CD14-positive monocyte (primary cell): ENCODE measurements around the gene PLEKHG2. TPM values are rescaled to one million over a fixed set of nuclear protein-coding genes. Genes with fewer than 3 reads are reported as not detected.
A peak's percentile ranks its signal among the peaks of the same experiment; 100 is the strongest.

ENCODE experiments used
- DNase-seq, 3 donors: peaks; one replicate each; pipeline ENCODE4 v3.0.0-alpha.2; 2011 to 2022
- H2AFZ ChIP-seq: 2 replicates; pipeline ENCODE4 v1.6.0; 2012; ENCODE audit warnings: mild to moderate bottlenecking, low read depth, low read length, inconsistent platforms; ENCODE audit not compliant: insufficient read depth, poor library complexity, severe bottlenecking
- H3K27ac ChIP-seq, 2 donors: 1 replicate in 1 of 2; 2 replicates in 1 of 2; pipeline ENCODE4 v1.5.1; 2012 to 2013; ENCODE audit warnings: low read length in 2 of 2, control low read depth in 1 of 2, inconsistent platforms in 1 of 2, low read depth in 1 of 2, mild to moderate bottlenecking in 1 of 2
- H3K27me3 ChIP-seq, 2 donors: one replicate each; pipeline versions ENCODE4 v1.6.0 to v1.6.1; 2011 to 2013; ENCODE audit warnings: low read length in 2 of 2; ENCODE audit not compliant: control insufficient read depth in 2 of 2, insufficient read depth in 2 of 2
- H3K36me3 ChIP-seq, 2 donors: replicated peaks in 1 of 2; 1 replicate in 1 of 2; 2 replicates in 1 of 2; pipeline versions ENCODE4 v1.5.1 to v1.6.1; 2012 to 2013; ENCODE audit warnings: low read length in 2 of 2, control low read depth in 1 of 2, inconsistent platforms in 1 of 2, mild to moderate bottlenecking in 1 of 2; ENCODE audit not compliant: insufficient read depth in 2 of 2, control insufficient read depth in 1 of 2
- H3K4me1 ChIP-seq, 2 donors: 1 replicate in 1 of 2; 2 replicates in 1 of 2; pipeline versions ENCODE4 v1.5.1 to v1.6.1; 2012 to 2013; ENCODE audit warnings: low read length in 2 of 2, control low read depth in 1 of 2, inconsistent platforms in 1 of 2, mild to moderate bottlenecking in 1 of 2, moderate library complexity in 1 of 2; ENCODE audit not compliant: insufficient read depth in 2 of 2, control insufficient read depth in 1 of 2
- H3K4me2 ChIP-seq: replicated peaks from 2 replicates; pipeline ENCODE3; 2012; ENCODE audit warnings: low read length, moderate library complexity, mild to moderate bottlenecking; ENCODE audit not compliant: poor library complexity, severe bottlenecking; ENCODE audit errors: extremely low read depth
- H3K4me3 ChIP-seq, 3 experiments: fragments of 200-600 bp in 1 of 3; sonication (generic) in 1 of 3; replicated peaks in 1 of 3; 1 replicate in 2 of 3; 2 replicates in 1 of 3; pipeline ENCODE4 v1.5.1; 2011 to 2013; ENCODE audit warnings: low read length in 3 of 3, mild to moderate bottlenecking in 3 of 3, control low read depth in 2 of 3, low read depth in 2 of 3, inconsistent platforms in 1 of 3, moderate library complexity in 1 of 3
- H3K79me2 ChIP-seq: 2 replicates; pipeline ENCODE4 v1.6.0; 2012; ENCODE audit warnings: mild to moderate bottlenecking, control low read depth, inconsistent platforms, low read length, moderate library complexity; ENCODE audit not compliant: insufficient read depth
- H3K9ac ChIP-seq: 2 replicates; pipeline ENCODE4 v1.6.0; 2017; ENCODE audit warnings: low read length, mild to moderate bottlenecking; ENCODE audit not compliant: insufficient read depth, poor library complexity, severe bottlenecking
- H3K9me3 ChIP-seq, 2 donors: replicated peaks in 1 of 2; 1 replicate in 1 of 2; 2 replicates in 1 of 2; pipeline versions ENCODE4 v1.5.1 to v1.6.1; 2012 to 2013; ENCODE audit warnings: low read length in 2 of 2, control low read depth in 1 of 2; ENCODE audit not compliant: control insufficient read depth in 1 of 2, insufficient read depth in 1 of 2
- H4K20me1 ChIP-seq: 2 replicates; pipeline ENCODE4 v1.6.0; 2012; ENCODE audit warnings: mild to moderate bottlenecking, low read length, control low read depth, moderate library complexity; ENCODE audit not compliant: insufficient read depth
- H3K27ac Mint-ChIP-seq, 7 donors: one replicate each; pipeline ENCODE4 v1.8.0; 2020; ENCODE audit warnings: mild to moderate bottlenecking in 7 of 7, mixed read lengths in 7 of 7, moderate library complexity in 6 of 7, inconsistent platforms in 2 of 7
- H3K27me3 Mint-ChIP-seq, 3 donors: one replicate each; pipeline ENCODE4 v1.8.0; 2021 to 2022; ENCODE audit warnings: low read depth in 3 of 3, mild to moderate bottlenecking in 3 of 3, mixed read lengths in 3 of 3, moderate library complexity in 3 of 3, inconsistent platforms in 1 of 3
- H3K36me3 Mint-ChIP-seq, 2 donors: one replicate each; pipeline ENCODE4 v1.8.0; 2020; ENCODE audit warnings: mixed read lengths in 2 of 2, inconsistent platforms in 1 of 2, mild to moderate bottlenecking in 1 of 2
- H3K4me1 Mint-ChIP-seq: one replicate; pipeline ENCODE4 v1.8.0; 2020; ENCODE audit warnings: mild to moderate bottlenecking, mixed read lengths
- H3K4me3 Mint-ChIP-seq, 2 donors: one replicate each; pipeline ENCODE4 v1.8.0; 2020; ENCODE audit warnings: mild to moderate bottlenecking in 2 of 2, mixed read lengths in 2 of 2, moderate library complexity in 1 of 2
- H3K9me3 Mint-ChIP-seq, 7 donors: one replicate each; pipeline ENCODE4 v1.8.0; 2020 to 2022; ENCODE audit warnings: mixed read lengths in 7 of 7, mild to moderate bottlenecking in 6 of 7, moderate library complexity in 6 of 7, inconsistent platforms in 2 of 7
- CTCF ChIP-seq: fragments of 200-600 bp; IDR thresholded peaks from one replicate; pipeline ENCODE4 v1.8.0; 2022; ENCODE audit warnings: antibody characterized with exemption, mild to moderate bottlenecking
- WGBS: methylation state at CpG from one replicate; pipeline ENCODE4 v1.1.5; 2013; ENCODE audit warnings: missing lambda C conversion rate; ENCODE audit not compliant: insufficient coverage; 5-methylcytosine and 5-hydroxymethylcytosine counted together
- intact Hi-C, 2 donors: fragments of 100-400 bp; cut with micrococcal nuclease; formaldehyde crosslinking; loops; one replicate each; pipeline versions ENCODE4 v1.15.0 to v1.15.1; 2023
- polyA plus RNA-seq, 3 donors: library from polyadenylated mRNA; depleted of rRNA in 1 of 3; unstranded in 2 of 3; stranded (reverse) in 1 of 3; fragments of 300-500 nt in 2 of 3; fragments of >200 nt in 1 of 3; fragmentation: Illumina TruSeq in 2 of 3; gene quantifications; 1 replicate in 2 of 3; 2 replicates in 1 of 3; pipeline ENCODE4 v1.2.3, GENCODE V29; 2012 to 2021

PLEKHG2 gene
- polyA plus RNA-seq, 3 donors, result 0.73 to 202 (median 1.2) TPM

- Mint-ChIP-seq H3K4me1 (peaks cover 63% of the 10 kb centered on the region), H3K27me3 (peaks cover 0 to 3% (median 2%) of the 10 kb centered on the region in 3 donors), H3K4me3 (peak overlapping the region; percentile 71 to 92), H3K36me3 (peaks cover 11 to 34% of the 10 kb centered on the region in 2 donors), H3K27ac (peak overlapping the region; percentile 98 to 100 (median 100)), H3K9me3 (peaks cover 0 to 4% (median 0%) of the 10 kb centered on the region in 7 donors)
- peaks cover 80% of the 10 kb centered on the region for H3K79me2 ChIP-seq
- 53% methylated on average over 4 of the region's 4 CpGs for WGBS
- H4K20me1 ChIP-seq, result peaks cover 2% of the 10 kb centered on the region
- peak overlapping the region; percentile 75 for H3K4me2 ChIP-seq
- H2AFZ ChIP-seq, result no peak overlapping the region
- peak overlapping the region; percentile 100 for H3K9ac ChIP-seq
- peak overlapping the region in 1 of 3 experiments; percentile 96 for H3K4me3 ChIP-seq
- H3K27ac ChIP-seq, result peak overlapping the region; percentile 98 to 99
- intact Hi-C loops, result loop anchor here in 1 of 2 donors (5.0 kb wide), 1 partner anchor 719 kb away; no protein-coding TSS in a partner anchor
- no peak for TF ChIP-seq CTCF
- H3K4me1 ChIP-seq, result peaks cover 85% of the 10 kb centered on the region in 2 donors
- peak in 1 of 3 donors; percentile 16 for DNase-seq
- no peaks in the 10 kb centered on the region for H3K9me3 ChIP-seq
- peaks cover 0 to 5% of the 10 kb centered on the region in 2 donors for H3K36me3 ChIP-seq
- no peaks in the 10 kb centered on the region for H3K27me3 ChIP-seq
Measured at GRCh38 chr19:39401070-39401548, 11.4 kb upstream of the PLEKHG2 start.

GRCh38 chr19:39401549-39402345, 10.7 kb upstream of the PLEKHG2 start:
- Mint-ChIP-seq H3K4me1 (peaks cover 65% of the 10 kb centered on the region), H3K4me3 (peak overlapping the region; percentile 71 to 92)
- peak overlapping the region; percentile 100 for H3K9ac ChIP-seq

More at GRCh38 chr19:39401549-39402345, 10.7 kb upstream of the PLEKHG2 start:
- Histone ChIP-seq H4K20me1 (peaks cover 6% of the 10 kb centered on the region), H3K27me3 (no peaks in the 10 kb centered on the region), H3K4me2 (peak overlapping the region; percentile 75), H3K27ac (peak overlapping the region; percentile 98 to 99), H3K9me3 (no peaks in the 10 kb centered on the region), H2AFZ (no peak overlapping the region), H3K79me2 (peaks cover 85% of the 10 kb centered on the region), H3K36me3 (peaks cover 0 to under 1% of the 10 kb centered on the region in 2 donors), H3K4me1 (peaks cover 85% of the 10 kb centered on the region in 2 donors), H3K4me3 (peak overlapping the region in 2 of 3 experiments; percentile 6 to 96)
- Mint-ChIP-seq H3K36me3 (peaks cover 12 to 28% of the 10 kb centered on the region in 2 donors), H3K27ac (peak overlapping the region; percentile 98 to 100 (median 100)), H3K9me3 (peaks cover 0 to under 1% (median 0%) of the 10 kb centered on the region in 7 donors), H3K27me3 (peaks cover 0 to 3% (median 2%) of the 10 kb centered on the region in 3 donors)
- WGBS, result 48% methylated on average over 14 of the region's 25 CpGs
- TF ChIP-seq CTCF, result no peak
- intact Hi-C loops, result loop anchor here in 1 of 2 donors (1.0 to 5.0 kb wide), 2 partner anchors 9 to 719 kb away; no protein-coding TSS in a partner anchor
- peak; percentile 79 to 83 (median 80) for DNase-seq
